Stimulated activated CD8-positive, alpha-beta memory T cell treated with anti-CD3 and anti-CD28 coated beads, Interleukin-4, amount 100 ng/mL, for 4 hours (primary cell): ENCODE results near the gene LTA4H.

ENCODE experiments used
- DNase-seq, 2 donors: peaks; one replicate each; pipeline ENCODE4 v3.0.0-alpha.2; 2020; ENCODE audit warnings: low read depth in 2 of 2, low spot score in 1 of 2

The LTA4H gene

DNA sequence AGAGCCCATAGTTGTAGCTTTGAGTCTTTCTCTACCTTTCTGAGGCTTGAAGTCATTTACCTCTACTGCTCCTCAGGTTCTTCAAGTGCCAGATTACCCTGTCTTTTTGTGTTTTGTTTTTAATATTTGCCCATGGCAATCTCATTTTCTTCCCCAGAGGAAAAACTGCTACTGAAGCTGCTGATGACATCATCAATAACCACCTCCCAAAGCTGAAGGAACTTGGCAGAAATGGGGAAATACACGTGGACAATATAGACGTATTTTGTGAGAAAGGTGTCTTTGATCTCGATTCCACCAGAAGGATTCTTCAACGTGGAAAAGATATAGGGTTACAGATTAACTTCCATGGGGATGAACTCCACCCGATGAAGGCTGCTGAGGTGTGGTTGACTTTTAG, 75.1 kb downstream of the LTA4H start:
- no peak for DNase-seq

DNA sequence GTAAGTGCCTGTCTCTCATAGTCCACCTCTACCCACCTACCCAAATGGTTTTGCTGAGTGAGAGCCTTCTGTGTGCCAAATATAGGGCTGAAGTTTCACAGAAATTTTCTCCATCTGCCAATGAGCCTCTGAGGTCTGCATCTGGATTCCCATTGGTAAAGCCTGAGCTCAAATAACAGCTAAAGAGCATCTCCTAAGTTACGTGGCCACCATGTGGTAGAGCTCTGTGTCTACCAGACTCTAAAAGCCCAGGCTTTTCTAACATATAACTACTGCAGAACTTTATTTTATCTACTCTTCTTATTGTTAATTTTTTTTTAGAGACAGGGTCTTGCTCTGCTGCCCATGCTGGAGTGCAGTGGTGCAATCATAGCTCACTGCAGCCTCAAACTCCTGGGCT, 76.3 kb downstream of the LTA4H start:
- DNase-seq: no peak

DNA sequence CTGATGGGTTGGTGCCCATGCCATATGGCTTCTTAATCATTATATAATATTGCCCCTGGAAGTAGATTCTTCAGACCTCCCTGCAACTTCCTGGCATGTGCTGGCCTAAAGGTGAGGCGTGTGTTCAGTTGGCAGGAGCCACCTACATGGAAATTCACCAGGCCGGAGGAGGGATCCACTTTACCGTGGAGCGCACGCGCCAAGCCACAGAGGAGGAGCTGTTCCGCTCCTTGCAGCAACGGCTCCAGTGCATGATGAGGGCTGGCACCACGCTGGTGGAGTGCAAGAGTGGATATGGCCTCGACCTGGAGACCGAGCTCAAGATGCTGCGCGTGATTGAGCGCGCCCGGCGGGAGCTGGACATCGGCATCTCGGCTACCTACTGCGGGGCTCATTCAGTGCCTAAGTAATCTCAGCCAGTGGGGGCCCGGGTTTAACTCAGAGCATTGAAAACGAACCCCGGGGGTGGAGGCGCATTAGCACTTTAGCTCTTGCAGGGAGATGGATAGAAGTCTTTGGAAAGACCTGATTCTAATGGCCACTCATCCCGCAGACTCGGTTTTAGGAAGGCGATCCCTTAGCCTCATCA, 78.7 kb downstream of the LTA4H start:
- DNase-seq: no peak

DNA sequence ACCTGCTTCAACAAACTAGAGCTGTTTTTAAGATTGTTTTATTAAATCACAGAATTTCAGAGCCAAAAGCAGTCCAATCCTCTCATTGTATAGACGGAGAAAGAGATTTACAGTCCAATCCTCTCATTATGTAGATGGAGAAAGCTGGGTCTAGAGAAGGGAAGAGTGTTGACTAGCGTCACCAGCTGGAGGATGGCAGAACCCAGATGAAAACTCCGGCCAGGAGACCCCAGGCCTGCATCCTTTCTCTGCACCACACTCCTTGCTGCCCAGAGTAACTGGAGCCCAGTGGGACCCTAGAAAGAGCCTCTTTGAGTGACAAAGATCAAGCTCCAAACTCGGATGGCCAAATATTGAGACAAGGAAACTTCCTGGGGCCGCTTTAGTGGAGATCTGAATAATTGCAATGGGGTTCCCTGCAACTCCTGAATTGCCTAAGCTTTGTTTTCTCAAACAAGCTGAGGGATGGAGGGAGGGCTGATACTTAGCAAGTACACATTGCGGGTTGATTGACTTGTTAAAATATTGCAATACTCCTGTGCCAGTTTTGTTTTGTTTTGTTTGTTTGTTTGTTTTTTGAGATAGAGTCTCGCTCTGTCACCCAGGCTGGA, 79.7 kb downstream of the LTA4H start:
- no peak for DNase-seq

DNA sequence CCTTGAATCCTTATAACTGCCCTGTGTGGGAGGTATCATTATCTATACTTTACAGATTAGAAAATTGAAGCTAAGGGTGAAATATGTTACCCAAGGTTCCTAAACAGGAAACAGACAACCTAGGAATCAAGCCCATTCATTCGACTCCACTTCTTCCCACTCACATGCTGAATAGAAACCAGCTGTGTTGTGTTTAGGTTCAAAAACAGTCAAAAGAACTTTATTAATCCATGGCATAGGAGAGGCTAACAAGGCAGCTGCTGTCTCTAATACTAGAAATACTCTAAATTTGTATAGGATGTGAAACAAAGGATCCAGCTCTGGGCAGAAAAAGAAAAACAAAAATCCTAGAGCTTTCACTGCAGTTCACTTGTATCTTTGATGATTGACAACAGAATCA, 82.4 kb downstream of the LTA4H start:
- DNase-seq: no peak

DNA sequence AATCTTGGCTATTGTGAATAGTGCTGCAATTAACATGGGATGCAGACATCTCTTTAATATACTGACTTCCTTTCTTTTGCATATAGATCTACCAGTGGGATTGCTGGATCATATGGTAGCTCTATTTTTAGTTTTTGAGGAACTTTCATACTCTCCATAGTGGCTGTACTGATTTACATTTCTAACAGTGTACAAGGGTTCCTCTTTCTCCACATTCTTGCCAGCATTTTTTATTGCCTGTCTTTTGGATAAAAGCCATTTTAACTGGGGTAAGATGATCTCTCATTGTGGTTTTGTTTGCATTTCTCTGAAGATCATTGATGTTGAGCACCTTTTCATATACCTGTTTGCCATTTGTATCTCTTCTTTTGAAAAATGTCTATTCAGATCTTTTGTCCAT, 83.9 kb downstream of the LTA4H start:
- DNase-seq: no peak
